ENCODE measurements around the gene NUDT4B.
"Not testable (repeated sequence)": the region's sequence is repeated elsewhere in the genome, so short reads cannot be mapped to it uniquely, and the experiment has no call there.

NUDT4B gene

GRCh38 chr1:148743200-148743599 lies 5.4 kb upstream of the NUDT4B start:
- not testable (repeated sequence) for DNase-seq

- not testable (repeated sequence) for DNase-seq
These were observed 4.6 kb upstream of the NUDT4B start for GRCh38 chr1:148743726-148744720.

DNA sequence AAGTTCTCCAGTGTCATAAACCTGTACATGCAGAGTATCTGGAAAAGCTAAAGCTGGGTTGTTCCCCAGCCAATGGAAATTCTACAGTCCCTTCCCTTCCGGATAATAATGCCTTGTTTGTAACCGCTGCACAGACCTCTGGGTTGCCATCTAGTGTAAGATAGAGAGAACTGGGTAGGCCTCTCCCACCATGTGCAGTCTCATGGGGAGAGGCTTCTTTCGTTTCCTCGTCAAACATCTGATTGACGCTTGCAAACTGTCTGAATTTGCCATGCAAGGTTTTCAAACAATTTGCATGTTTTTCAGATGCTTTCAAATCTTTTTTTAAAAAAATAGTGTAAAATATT lies 734 bp downstream of the NUDT4B start:
- not testable (repeated sequence) for DNase-seq

DNA sequence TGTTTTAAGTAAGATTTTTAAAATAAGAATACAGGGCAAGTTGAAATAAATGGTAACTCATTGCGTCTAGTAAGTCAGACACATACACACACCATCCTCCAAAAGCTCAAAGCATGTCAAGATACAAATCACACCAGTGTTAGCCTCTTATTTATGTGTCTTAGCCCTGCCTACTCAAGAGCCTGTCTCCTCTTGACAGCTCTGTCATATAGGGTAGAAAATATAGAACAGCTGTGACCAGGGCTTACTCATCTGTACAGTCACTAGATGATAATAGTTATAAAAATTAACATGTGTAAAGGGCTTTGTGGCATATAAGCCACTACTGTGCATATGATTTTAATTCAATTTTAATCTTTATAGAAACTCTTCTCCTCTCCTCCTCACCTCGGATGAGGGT lies 7.7 kb downstream of the NUDT4B start:
- DNase-seq, result not testable (repeated sequence)

GRCh38 chr1:148757446-148757845 lies 8.9 kb downstream of the NUDT4B start:
- DNase-seq, result not testable (repeated sequence)

DNA sequence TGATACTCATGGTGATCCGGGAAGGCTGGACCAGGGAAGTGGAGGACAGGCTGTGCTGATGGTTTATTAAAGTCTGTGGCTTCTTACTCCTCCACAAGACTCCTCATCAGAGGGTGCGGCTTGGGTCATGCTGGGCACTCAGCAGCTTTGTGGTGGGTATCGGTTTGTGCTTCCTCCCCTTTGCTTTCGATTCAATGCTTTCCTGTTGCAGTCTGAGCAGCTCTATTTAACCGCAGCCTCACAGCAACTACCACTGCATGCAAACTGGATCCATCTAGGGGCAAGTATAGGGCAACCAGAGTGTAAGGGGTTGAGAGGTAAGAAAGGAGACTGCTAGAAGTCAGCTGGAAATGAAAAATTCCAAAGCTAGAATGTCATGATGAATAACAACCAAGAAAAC lies 9.8 kb downstream of the NUDT4B start:
- not testable (repeated sequence) for DNase-seq

GRCh38 chr1:148758925-148759324 lies 10.4 kb downstream of the NUDT4B start:
- not testable (repeated sequence) for DNase-seq

GRCh38 chr1:148759749-148760148 lies 11.2 kb downstream of the NUDT4B start:
- not testable (repeated sequence) for DNase-seq

GRCh38 chr1:148760206-148760605 lies 11.6 kb downstream of the NUDT4B start:
- DNase-seq, result not testable (repeated sequence)

- DNase-seq, result not testable (repeated sequence)
These were observed 12.8 kb downstream of the NUDT4B start for GRCh38 chr1:148761360-148761759.

- not testable (repeated sequence) for DNase-seq
These were observed 16.9 kb downstream of the NUDT4B start for GRCh38 chr1:148765238-148766019.

DNA sequence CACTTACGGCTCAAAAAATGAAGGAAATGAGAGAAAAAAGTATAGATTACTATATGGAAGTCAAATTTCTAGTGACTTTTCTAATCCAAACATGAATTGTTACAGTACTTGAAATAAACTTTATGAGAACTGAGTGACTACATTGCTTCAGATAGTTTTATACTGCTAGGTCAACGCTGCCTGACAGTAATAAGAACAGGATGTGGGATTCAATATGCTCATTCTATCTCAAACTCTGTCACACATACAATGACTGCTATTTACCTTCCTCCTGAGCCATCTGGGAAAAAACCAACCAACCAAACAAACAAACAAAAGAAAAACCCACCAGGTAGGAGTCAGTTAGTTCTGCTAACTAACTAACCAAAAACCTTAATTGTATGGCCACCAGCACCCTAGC lies 20.0 kb downstream of the NUDT4B start:
- DNase-seq, result not testable (repeated sequence)

- DNase-seq, result not testable (repeated sequence)
These were observed 20.9 kb downstream of the NUDT4B start for GRCh38 chr1:148769495-148769894.

DNA sequence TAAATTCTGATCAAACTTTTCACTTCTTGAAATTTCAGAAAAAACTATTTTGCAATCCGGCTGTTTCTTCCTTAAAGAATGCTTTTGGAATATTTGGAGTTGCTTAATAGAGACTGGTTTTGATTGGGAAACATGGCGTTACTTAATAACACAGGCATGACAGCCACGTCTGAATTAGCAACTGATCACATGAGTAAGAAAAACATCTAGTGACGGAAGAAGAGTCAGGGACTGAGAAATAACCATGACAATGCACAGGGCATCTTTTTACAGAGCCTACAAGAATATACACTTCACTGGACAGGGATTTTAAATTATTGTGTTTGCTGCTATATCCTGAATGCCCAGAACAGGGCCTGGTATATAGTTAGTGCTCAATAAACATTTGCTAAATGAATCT lies 25.1 kb downstream of the NUDT4B start:
- not testable (repeated sequence) for DNase-seq

DNA sequence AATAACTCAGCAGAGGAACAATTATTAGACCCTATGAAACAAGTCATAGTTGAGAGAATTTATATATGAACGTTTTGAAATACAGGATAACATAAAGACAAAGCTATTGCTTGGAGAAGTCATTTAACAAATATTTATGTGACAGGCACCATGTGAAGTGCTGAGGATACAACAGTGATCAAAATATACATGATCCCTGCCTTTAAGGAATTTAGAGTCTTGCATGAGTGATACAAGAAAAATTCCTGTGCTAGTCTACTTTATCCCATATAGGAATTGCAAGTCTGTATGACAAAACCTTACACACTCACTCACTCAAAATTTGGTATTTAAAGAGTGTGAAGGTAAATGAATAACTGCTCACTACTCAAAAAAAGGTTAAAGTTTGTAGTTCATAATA lies 25.5 kb downstream of the NUDT4B start:
- not testable (repeated sequence) for DNase-seq

DNA sequence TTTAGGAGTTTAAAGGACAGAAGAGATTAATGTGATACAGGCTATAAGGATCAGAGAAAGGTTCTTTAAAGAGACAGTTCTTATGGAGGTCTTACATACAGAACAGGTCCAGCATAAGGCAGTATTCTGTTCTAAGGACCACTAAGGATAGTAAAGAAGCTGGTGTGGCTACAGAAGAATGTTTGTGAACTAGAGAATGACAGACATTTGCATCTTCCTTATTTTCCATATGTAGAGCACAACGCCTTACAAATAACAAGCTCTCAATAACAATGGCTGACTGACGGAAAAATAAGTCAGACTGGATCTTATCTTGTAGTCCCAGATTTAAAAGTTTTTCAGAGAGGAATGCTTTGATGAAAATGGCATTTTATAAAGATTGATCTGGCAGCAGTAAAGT lies 26.7 kb downstream of the NUDT4B start:
- DNase-seq, result not testable (repeated sequence)

- DNase-seq, result not testable (repeated sequence)
These were observed 29.1 kb downstream of the NUDT4B start for GRCh38 chr1:148777649-148778048.

GRCh38 chr1:148780404-148780803 lies 31.8 kb downstream of the NUDT4B start:
- DNase-seq, result not testable (repeated sequence)

- not testable (repeated sequence) for DNase-seq
These were observed 43.0 kb downstream of the NUDT4B start for GRCh38 chr1:148791543-148792099.

GRCh38 chr1:148793762-148794332 lies 45.3 kb downstream of the NUDT4B start:
- not testable (repeated sequence) for DNase-seq

Data from suppressor macrophage treated with lipopolysaccharide for 1 hour (primary cell).